Measurements from ENCODE around the gene FFAR1.

DNA sequence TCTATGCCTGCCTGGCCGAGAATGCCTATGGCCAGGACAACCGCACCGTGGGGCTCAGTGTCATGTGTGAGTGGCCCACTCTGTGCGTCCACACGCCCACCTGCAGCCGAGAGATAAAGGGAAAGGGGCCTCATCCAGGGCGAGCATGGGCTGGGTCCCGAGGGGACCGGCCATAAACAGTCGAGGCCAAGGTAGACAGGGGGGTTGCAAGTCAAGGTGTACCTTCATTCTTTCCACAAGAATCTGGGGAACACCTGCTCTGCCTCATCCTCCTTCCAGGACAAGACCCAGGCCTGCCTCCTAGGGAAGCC lies 47.4 kb upstream of the FFAR1 start:
- TF ChIP-seq, protein P1, sequence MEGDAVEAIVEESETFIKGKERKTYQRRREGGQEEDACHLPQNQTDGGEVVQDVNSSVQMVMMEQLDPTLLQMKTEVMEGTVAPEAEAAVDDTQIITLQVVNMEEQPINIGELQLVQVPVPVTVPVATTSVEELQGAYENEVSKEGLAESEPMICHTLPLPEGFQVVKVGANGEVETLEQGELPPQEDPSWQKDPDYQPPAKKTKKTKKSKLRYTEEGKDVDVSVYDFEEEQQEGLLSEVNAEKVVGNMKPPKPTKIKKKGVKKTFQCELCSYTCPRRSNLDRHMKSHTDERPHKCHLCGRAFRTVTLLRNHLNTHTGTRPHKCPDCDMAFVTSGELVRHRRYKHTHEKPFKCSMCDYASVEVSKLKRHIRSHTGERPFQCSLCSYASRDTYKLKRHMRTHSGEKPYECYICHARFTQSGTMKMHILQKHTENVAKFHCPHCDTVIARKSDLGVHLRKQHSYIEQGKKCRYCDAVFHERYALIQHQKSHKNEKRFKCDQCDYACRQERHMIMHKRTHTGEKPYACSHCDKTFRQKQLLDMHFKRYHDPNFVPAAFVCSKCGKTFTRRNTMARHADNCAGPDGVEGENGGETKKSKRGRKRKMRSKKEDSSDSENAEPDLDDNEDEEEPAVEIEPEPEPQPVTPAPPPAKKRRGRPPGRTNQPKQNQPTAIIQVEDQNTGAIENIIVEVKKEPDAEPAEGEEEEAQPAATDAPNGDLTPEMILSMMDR (IDR thresholded peaks at IDR 0.05), result no peak
- TF ChIP-seq POLR2A (IDR thresholded peaks at IDR 0.05) (no peak), POLR2AphosphoS5 (IDR thresholded peaks at IDR 0.05) (no peak), EP300 (IDR thresholded peaks at IDR 0.05; ENCODE audit: low read depth) (no peak)

All from transverse colon (tissue), 4 donors.